Measurements from ENCODE around the gene SLC24A3.
A peak's percentile ranks its signal among the peaks of the same experiment; 100 is the strongest.

SLC24A3 gene

DNA sequence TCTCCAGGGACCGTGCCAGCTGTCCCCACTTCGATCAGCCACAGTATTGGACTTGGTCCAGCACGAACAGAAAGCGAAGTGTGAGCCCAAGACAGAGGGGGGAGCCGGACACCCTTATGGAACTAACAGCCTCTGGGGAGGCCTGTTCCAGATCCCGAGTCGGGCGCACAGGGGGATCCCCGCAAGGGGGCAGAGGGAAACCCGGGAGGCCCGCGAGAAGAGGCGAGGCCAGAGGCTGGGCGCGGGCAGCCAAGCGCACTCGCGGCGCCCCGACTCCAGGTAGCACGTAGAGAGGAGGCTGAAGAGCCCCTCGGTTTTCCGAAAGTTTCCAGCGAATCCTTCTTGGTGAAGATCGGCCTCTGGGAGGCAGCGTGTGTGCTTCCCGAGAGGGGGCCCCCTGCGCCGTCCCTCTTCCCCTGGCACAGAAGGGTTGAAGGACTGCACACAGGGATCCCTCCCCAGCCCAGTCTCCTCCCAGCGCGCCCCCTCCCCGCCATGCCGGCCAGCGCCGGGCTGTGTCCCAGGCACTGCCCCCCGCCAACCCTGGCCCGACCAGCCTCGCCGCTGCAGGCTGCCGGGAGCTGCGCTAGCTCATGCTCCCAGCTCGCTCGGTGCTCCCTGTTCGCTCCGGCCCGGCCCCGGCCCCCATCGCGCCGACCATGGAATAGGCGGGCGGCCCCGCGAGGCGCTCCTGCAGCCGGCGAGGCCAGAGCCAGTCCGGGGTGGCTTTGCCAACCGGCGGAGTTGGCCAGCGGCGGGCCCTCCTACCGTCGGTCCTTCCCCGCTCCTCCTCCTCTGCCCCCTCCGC, 577 bp upstream of the SLC24A3 start (continued):
- no peak for TF ChIP-seq ZNF148 (tag by site-specific recombination; IDR thresholded peaks at IDR 0.05; ENCODE audit: borderline replicate concordance)
- TF ChIP-seq ZNF24 (tag by site-specific recombination; IDR thresholded peaks at IDR 0.05) = no peak
- TF ChIP-seq ZNF558 (tag by site-specific recombination; IDR thresholded peaks at IDR 0.05) = no peak
- no peak for TF ChIP-seq ZNF670 (tag by site-specific recombination; IDR thresholded peaks at IDR 0.05; ENCODE audit: low read depth)
- TF ChIP-seq ZNF555 (tag by site-specific recombination; conservative IDR thresholded peaks at IDR 0.05) = no peak
- TF ChIP-seq ZFP69B (tag by site-specific recombination; IDR thresholded peaks at IDR 0.05) = no peak
- TF ChIP-seq, protein P1, sequence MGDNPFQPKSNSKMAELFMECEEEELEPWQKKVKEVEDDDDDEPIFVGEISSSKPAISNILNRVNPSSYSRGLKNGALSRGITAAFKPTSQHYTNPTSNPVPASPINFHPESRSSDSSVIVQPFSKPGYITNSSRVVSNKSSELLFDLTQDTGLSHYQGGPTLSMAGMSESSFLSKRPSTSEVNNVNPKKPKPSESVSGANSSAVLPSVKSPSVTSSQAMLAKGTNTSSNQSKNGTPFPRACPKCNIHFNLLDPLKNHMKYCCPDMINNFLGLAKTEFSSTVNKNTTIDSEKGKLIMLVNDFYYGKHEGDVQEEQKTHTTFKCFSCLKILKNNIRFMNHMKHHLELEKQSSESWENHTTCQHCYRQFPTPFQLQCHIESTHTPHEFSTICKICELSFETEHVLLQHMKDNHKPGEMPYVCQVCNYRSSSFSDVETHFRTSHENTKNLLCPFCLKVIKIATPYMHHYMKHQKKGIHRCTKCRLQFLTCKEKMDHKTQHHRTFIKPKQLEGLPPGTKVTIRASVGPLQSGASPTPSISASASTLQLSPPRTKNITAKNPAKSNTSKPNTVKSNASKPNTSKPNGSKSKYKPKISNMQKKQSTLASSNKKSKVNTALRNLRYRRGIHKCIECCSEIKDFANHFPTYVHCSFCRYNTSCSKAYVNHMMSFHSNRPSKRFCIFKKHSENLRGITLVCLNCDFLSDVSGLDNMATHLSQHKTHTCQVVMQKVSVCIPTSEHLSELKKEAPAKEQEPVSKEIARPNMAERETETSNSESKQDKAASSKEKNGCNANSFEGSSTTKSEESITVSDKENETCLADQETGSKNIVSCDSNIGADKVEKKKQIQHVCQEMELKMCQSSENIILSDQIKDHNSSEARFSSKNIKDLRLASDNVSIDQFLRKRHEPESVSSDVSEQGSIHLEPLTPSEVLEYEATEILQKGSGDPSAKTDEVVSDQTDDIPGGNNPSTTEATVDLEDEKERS (tag by site-specific recombination; IDR thresholded peaks at IDR 0.05) = no peak
- no peak for TF ChIP-seq SALL2 (tag by site-specific recombination; IDR thresholded peaks at IDR 0.05; ENCODE audit: borderline replicate concordance)
- TF ChIP-seq HOXA7 (CRISPR knock-in tag; IDR thresholded peaks at IDR 0.05; ENCODE audit: borderline replicate concordance) = no peak

DNA sequence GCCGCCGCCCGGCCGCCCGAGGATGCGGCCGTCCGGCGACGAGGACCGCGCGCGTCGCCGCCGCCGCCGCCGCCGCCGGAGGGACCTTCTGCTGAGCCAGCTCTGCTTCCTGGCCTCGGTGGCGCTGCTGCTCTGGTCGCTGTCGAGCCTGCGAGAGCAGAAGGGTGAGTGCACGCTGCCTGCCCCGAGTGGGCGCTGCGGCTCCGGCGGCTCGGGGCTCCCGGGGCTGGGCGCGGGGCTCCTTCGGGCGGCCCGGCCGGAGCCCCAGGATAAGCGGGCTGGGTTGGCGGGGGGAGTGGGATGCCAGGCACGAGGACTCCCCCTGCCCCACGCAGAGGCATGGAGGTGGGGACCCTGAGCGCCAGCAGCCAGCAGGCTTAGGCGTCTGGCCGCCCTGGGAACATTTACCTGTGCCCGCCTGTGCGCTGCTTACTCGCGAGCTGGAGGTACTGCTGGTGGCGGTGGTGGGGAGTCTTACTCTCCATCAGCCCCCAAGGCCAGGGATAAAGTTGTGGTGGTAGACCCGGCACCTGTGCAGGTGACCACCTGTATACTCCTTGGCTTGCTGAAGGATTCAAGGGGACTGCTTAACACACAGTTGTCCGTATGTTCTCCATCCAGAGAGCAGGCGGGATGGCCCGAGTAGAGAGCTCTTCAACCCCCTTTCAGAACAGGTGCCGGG, 520 bp downstream of the SLC24A3 start:
- no peaks in the 10 kb centered on the region for H3K4me1 ChIP-seq (ENCODE audit: control insufficient read depth, insufficient read depth, low read length)
- no peaks in the 10 kb centered on the region for H3K36me3 ChIP-seq (ENCODE audit: control insufficient read depth in 2 of 2, insufficient read depth in 1 of 2, low read length in 2 of 2)
- TF ChIP-seq, protein P2, sequence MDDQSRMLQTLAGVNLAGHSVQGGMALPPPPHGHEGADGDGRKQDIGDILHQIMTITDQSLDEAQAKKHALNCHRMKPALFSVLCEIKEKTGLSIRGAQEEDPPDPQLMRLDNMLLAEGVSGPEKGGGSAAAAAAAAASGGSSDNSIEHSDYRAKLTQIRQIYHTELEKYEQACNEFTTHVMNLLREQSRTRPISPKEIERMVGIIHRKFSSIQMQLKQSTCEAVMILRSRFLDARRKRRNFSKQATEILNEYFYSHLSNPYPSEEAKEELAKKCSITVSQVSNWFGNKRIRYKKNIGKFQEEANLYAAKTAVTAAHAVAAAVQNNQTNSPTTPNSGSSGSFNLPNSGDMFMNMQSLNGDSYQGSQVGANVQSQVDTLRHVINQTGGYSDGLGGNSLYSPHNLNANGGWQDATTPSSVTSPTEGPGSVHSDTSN (CRISPR knock-in tag; IDR thresholded peaks at IDR 0.05) = 0 out of 2 replicates have a peak, but pooled peaks have one; percentile 38
- no peak for TF ChIP-seq WT1 (tag by site-specific recombination; IDR thresholded peaks at IDR 0.05)
- TF ChIP-seq, protein P3, sequence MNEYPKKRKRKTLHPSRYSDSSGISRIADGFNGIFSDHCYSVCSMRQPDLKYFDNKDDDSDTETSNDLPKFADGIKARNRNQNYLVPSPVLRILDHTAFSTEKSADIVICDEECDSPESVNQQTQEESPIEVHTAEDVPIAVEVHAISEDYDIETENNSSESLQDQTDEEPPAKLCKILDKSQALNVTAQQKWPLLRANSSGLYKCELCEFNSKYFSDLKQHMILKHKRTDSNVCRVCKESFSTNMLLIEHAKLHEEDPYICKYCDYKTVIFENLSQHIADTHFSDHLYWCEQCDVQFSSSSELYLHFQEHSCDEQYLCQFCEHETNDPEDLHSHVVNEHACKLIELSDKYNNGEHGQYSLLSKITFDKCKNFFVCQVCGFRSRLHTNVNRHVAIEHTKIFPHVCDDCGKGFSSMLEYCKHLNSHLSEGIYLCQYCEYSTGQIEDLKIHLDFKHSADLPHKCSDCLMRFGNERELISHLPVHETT (tag by site-specific recombination; IDR thresholded peaks at IDR 0.05) = no peak
- no peak for TF ChIP-seq ZNF133 (tag by site-specific recombination; IDR thresholded peaks at IDR 0.05)
- TF ChIP-seq ZFP69B (tag by site-specific recombination; IDR thresholded peaks at IDR 0.05) = no peak
- TF ChIP-seq GFI1B (tag by site-specific recombination; IDR thresholded peaks at IDR 0.05) = no peak
- H3K9me3 ChIP-seq (ENCODE audit: control insufficient read depth, insufficient read depth, low read depth, low read length) = no peaks in the 10 kb centered on the region
- POLR2A ChIA-PET = no interaction called here
- CTCF ChIA-PET = interaction anchor here (0.6 to 0.7 kb wide), 5 partner anchors 9 to 371 kb away, joined by 3 to 6 read pairs (median 3); no protein-coding TSS in a partner anchor
- H3K27ac ChIP-seq (ENCODE audit: extremely low read depth, low read depth, low read length) = no peak overlapping the region; the same call in 1 of the 2 replicates
- no peak overlapping the region; the same call in 1 of the 2 replicates for H3K4me3 ChIP-seq (ENCODE audit: low read depth, low read length)
